Gastroesophageal sphincter (tissue), 4 donors: ENCODE data around the gene TSTD2. TPM values are rescaled to one million over a fixed set of nuclear protein-coding genes. Genes with fewer than 3 reads are reported as not detected.

ENCODE experiments used
- ATAC-seq: fragments of 150-250 bp; one replicate; pipeline ENCODE4 v1.9.1; 2016; ENCODE audit warnings: mild to moderate bottlenecking, moderate library complexity
- H3K27ac ChIP-seq, 4 donors: fragments of 200-600 bp; sonication (generic) in 3 of 4; 1 replicate in 3 of 4; 2 replicates in 1 of 4; pipeline ENCODE4 v1.5.1; 2016 to 2019
- H3K27me3 ChIP-seq: fragments of 200-600 bp; sonication (generic); one replicate; pipeline ENCODE4 v1.5.1; 2019
- H3K36me3 ChIP-seq, 2 donors: fragments of 200-600 bp; sonication (generic); one replicate each; pipeline ENCODE4 v1.5.1; 2019; ENCODE audit warnings: control low read depth in 1 of 2
- H3K4me1 ChIP-seq, 3 donors: fragments of 200-600 bp; sonication (generic); 1 replicate in 2 of 3; 2 replicates in 1 of 3; pipeline ENCODE4 v1.5.1; 2016 to 2019; ENCODE audit warnings: control low read depth in 2 of 3
- H3K4me3 ChIP-seq, 2 donors: fragments of 200-600 bp; sonication (generic); one replicate each; pipeline ENCODE4 v1.5.1; 2019; ENCODE audit warnings: mild to moderate bottlenecking in 1 of 2, moderate library complexity in 1 of 2
- H3K9me3 ChIP-seq, 3 donors: fragments of 200-600 bp; sonication (generic); one replicate each; pipeline ENCODE4 v1.5.1; 2017 to 2019; ENCODE audit warnings: control low read depth in 2 of 3
- EP300 ChIP-seq: sonication (generic); formaldehyde crosslinking; IDR thresholded peaks from one replicate; pipeline ENCODE4 v1.6.1; 2017; ENCODE audit warnings: antibody characterized with exemption, mild to moderate bottlenecking
- POLR2A ChIP-seq, 2 donors: fragments of 450-650 bp; IDR thresholded peaks; one replicate each; pipeline ENCODE4 v1.6.1; 2017; ENCODE audit warnings: antibody characterized with exemption in 2 of 2, mild to moderate bottlenecking in 2 of 2, moderate library complexity in 1 of 2
- POLR2AphosphoS5 ChIP-seq: sonication (generic); formaldehyde crosslinking; IDR thresholded peaks from one replicate; pipeline ENCODE4 v1.6.1; 2017; ENCODE audit warnings: antibody characterized with exemption
- WGBS, 2 donors: methylation state at CpG; one replicate each; pipeline ENCODE4 v1.1.5; 2018; ENCODE audit warnings: low coverage in 1 of 2; 5-methylcytosine and 5-hydroxymethylcytosine counted together
- total RNA-seq, 4 donors: library from RNA; depleted of rRNA; stranded (reverse); fragments of >200 nt; gene quantifications; one replicate each; pipeline ENCODE4 v1.1.0, GENCODE V29; 2016
- TF ChIP-seq, protein P1 (sequence below), 4 experiments: fragments of 200-600 bp in 2 of 4; fragments of 450-650 bp in 2 of 4; sonication (generic) in 1 of 4; IDR thresholded peaks; one replicate each; pipeline ENCODE4 v1.5.1; 2017 to 2019; ENCODE audit warnings: antibody characterized with exemption in 4 of 4, mild to moderate bottlenecking in 2 of 4, moderate library complexity in 2 of 4

The TSTD2 gene
- total RNA-seq, 4 donors from 2014 or later = 20.0 to 33.8 (median 30.8) TPM

DNA sequence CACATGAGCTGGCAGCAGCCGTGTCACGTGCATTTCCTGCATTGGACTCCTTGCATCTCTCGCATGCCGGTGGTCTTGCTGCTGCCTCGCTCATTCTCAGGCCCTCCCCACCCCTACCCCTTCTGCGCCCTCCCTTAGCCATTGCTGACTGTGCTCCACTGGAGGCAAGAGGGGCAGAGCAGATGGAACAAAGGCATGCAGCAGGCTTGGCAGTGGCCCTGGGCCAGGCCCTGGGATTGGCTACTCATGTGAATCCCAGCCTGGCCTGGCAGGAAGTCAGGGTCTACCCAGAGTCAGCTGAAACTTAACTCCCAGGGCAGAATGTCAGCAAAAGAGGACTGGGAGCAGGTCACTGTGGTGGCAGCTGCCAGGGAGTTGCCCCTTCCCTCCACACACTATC is 62.3 kb downstream of the TSTD2 start:
- no peak for ATAC-seq
- TF ChIP-seq, protein P1, sequence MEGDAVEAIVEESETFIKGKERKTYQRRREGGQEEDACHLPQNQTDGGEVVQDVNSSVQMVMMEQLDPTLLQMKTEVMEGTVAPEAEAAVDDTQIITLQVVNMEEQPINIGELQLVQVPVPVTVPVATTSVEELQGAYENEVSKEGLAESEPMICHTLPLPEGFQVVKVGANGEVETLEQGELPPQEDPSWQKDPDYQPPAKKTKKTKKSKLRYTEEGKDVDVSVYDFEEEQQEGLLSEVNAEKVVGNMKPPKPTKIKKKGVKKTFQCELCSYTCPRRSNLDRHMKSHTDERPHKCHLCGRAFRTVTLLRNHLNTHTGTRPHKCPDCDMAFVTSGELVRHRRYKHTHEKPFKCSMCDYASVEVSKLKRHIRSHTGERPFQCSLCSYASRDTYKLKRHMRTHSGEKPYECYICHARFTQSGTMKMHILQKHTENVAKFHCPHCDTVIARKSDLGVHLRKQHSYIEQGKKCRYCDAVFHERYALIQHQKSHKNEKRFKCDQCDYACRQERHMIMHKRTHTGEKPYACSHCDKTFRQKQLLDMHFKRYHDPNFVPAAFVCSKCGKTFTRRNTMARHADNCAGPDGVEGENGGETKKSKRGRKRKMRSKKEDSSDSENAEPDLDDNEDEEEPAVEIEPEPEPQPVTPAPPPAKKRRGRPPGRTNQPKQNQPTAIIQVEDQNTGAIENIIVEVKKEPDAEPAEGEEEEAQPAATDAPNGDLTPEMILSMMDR (IDR thresholded peaks at IDR 0.05) = no peak
- TF ChIP-seq POLR2AphosphoS5 = no peak
- TF ChIP-seq POLR2A (IDR thresholded peaks at IDR 0.05) = no peak
- TF ChIP-seq EP300 = no peak
- Histone ChIP-seq H3K36me3 (peaks cover 0 to 93% of the 10 kb centered on the region in 2 donors), H3K4me1 (peaks cover 4 to 27% (median 4%) of the 10 kb centered on the region in 3 donors), H3K27ac (peak overlapping the region; percentile 16 to 66 (median 55)), H3K9me3 (no peaks in the 10 kb centered on the region), H3K4me3 (no peak overlapping the region), H3K27me3 (no peaks in the 10 kb centered on the region)
- WGBS, 2 donors = 75% methylated on average over 6 of the region's 6 CpGs; no CpG with 5 or more reads in 1 of the 2 donors

DNA sequence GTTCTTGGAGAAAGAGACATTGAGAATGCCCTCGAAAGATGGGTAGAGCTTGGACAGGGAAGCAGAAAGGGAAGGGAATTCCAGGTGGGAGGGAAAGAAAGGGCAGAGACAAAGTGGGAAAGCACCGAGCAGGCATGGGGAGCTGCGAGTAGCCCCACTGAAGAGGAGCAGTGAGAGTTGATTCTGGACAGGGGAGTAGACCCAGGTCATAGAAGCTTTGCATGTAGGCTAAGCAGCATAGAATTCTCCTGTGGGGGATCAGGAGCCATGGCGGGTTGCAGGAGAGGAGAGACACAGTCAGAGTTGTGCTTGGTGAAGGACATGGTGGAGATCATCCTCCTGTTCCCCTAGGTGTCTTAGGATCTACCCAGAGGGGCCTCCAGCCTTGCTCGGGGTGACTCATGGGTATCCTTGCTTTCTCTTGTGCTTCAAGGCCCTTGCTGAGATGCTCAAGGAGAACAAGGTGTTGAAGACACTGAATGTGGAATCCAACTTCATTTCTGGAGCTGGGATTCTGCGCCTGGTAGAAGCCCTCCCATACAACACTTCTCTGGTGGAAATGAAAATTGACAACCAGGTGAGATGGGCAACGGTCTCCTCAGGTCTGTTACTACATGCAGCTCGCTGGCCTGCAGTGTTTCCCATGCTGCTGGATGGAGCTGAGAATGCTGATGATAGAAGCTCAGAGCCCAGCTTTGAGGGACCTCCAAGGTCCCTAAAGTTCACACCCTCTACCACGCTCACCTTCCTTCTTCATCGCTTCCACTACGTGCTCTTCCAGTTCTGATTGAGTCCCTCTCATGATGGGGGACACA is 64.5 kb downstream of the TSTD2 start:
- WGBS, 2 donors = 94 to 97% methylated on average over 7 of the region's 11 CpGs
- Histone ChIP-seq H3K27me3 (no peaks in the 10 kb centered on the region), H3K36me3 (peaks cover 0 to 90% of the 10 kb centered on the region in 2 donors), H3K9me3 (no peaks in the 10 kb centered on the region), H3K4me3 (no peak overlapping the region), H3K4me1 (peaks cover 14 to 44% (median 16%) of the 10 kb centered on the region in 3 donors), H3K27ac (peak overlapping the region in 1 of 4 donors; percentile 17)
- ATAC-seq = no peak
- TF ChIP-seq EP300 (no peak), POLR2A (IDR thresholded peaks at IDR 0.05) (no peak), POLR2AphosphoS5 (no peak)
- TF ChIP-seq, protein P1 (IDR thresholded peaks at IDR 0.05) = no peak

DNA sequence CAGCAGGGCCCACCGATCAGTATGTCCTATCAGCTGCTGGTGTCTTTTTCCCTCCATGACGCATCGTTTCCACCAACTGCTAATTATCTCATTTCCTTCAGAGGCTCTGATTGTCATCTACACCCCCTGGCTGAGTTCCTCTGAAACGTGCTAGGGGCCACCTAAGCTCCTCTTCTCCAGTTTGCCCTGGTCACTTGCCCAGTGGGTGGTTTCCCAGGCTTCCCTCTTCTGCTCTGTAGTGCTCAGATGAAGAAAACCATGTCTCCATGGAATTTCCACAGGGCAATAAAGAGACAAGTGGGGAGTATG is 65.3 kb downstream of the TSTD2 start:
- H3K27me3 ChIP-seq = no peaks in the 10 kb centered on the region
- no peak overlapping the region for H3K4me3 ChIP-seq
- no peaks in the 10 kb centered on the region for H3K9me3 ChIP-seq
- peaks cover 0 to 85% of the 10 kb centered on the region in 2 donors for H3K36me3 ChIP-seq
- ATAC-seq = no peak
- no peak for TF ChIP-seq POLR2AphosphoS5
- TF ChIP-seq EP300 = no peak
- TF ChIP-seq, protein P1 (IDR thresholded peaks at IDR 0.05) = no peak
- no peak for TF ChIP-seq POLR2A (IDR thresholded peaks at IDR 0.05)
- H3K4me1 ChIP-seq = peaks cover 15 to 52% (median 24%) of the 10 kb centered on the region in 3 donors
- 55% methylated on average over 4 of the region's 4 CpGs; no CpG with 5 or more reads in 1 of the 2 donors for WGBS, 2 donors
- H3K27ac ChIP-seq = peak overlapping the region in 3 of 4 donors; percentile 7 to 43 (median 17)

DNA sequence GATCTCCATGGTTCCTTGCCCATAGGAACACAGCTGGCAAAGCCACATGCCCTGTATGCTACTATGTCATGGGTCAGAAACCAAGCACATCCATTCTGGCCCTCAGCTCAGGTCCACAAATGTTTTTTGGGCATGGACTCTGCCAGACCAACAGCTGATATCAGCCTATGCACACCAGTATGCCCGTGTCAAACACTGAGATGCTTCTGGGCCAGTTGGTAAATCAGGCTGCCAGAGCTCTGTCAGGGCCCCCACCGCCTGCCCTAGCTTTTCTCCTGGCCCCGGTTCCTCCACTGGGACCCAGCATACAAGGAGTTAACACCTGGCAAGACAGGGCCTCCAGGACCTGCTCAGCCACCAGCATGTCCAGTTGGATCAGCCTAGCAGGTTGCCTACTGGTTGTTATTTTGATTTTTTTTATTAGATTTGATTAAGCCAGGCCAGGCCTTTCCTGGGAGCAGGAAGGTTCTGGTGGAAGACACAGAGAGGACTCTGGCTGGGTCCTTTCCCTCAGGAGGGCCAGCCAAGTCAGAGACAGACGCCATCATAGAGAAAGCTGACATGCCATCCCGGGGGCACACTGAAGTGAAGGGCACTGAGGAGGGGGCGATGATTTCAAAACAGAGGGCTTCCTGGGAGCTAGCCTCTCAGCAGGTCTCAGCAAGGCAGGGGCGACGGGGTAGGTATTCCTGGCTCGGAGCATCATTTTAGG is 65.8 kb downstream of the TSTD2 start:
- peaks cover 0 to 88% of the 10 kb centered on the region in 2 donors for H3K36me3 ChIP-seq
- ATAC-seq = no peak
- H3K27ac ChIP-seq = peak overlapping the region in 3 of 4 donors; percentile 6 to 43 (median 9)
- 63% methylated on average over 6 of the region's 9 CpGs; no CpG with 5 or more reads in 1 of the 2 donors for WGBS, 2 donors
- H3K4me3 ChIP-seq = no peak overlapping the region
- peaks cover 15 to 56% (median 29%) of the 10 kb centered on the region in 3 donors for H3K4me1 ChIP-seq
- H3K9me3 ChIP-seq = no peaks in the 10 kb centered on the region
- no peak for TF ChIP-seq POLR2A (IDR thresholded peaks at IDR 0.05)
- TF ChIP-seq, protein P1 (IDR thresholded peaks at IDR 0.05) = no peak
- no peak for TF ChIP-seq POLR2AphosphoS5
- no peak for TF ChIP-seq EP300
- no peaks in the 10 kb centered on the region for H3K27me3 ChIP-seq
